ENCODE data around the gene GALNTL6. TPM values are rescaled to one million over a fixed set of nuclear protein-coding genes. Genes with fewer than 3 reads are reported as not detected.
A peak's percentile ranks its signal among the peaks of the same experiment; 100 is the strongest.

The GALNTL6 gene
- total RNA-seq, 1 donor from 2014 or later, result not detected

DNA sequence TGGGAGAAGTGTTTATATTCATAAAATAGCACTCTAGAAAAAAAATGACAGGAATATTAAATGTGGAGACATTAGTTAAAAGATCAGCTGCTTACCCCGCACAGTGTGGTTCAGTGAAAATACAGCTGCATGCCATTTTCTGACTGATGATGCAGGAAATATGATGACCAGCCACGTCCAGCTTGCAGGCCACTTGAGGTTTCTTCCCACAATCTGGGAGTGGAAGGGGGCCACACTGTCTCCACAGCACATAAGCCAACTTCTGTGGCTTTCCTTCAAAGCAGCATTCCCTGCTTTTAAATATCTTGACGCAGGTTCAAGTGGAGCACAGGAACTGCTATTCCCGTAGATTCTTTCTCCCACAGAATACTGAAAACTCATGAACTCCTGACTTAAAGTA is 1182.0 kb downstream of the GALNTL6 start:
- intact Hi-C loops (cut with DNase I), result loop anchor here (5.0 kb wide), 1 partner anchor 33 kb away; no protein-coding TSS in a partner anchor
- Histone ChIP-seq H3K9me3 (no peaks in the 10 kb centered on the region), H3K36me3 (no peaks in the 10 kb centered on the region), H3K27ac (peak overlapping the region; percentile 27 to 45), H3K4me3 (no peak overlapping the region), H3K4me1 (peaks cover 3 to 19% of the 10 kb centered on the region in 2 donors), H3K27me3 (no peaks in the 10 kb centered on the region)
- TF ChIP-seq, protein P1, sequence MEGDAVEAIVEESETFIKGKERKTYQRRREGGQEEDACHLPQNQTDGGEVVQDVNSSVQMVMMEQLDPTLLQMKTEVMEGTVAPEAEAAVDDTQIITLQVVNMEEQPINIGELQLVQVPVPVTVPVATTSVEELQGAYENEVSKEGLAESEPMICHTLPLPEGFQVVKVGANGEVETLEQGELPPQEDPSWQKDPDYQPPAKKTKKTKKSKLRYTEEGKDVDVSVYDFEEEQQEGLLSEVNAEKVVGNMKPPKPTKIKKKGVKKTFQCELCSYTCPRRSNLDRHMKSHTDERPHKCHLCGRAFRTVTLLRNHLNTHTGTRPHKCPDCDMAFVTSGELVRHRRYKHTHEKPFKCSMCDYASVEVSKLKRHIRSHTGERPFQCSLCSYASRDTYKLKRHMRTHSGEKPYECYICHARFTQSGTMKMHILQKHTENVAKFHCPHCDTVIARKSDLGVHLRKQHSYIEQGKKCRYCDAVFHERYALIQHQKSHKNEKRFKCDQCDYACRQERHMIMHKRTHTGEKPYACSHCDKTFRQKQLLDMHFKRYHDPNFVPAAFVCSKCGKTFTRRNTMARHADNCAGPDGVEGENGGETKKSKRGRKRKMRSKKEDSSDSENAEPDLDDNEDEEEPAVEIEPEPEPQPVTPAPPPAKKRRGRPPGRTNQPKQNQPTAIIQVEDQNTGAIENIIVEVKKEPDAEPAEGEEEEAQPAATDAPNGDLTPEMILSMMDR (IDR thresholded peaks at IDR 0.05), result no peak
- no peak for DNase-seq (ENCODE audit: low spot score in 2 of 2)

GRCh38 chr4:172995704-172996103 is 1182.5 kb downstream of the GALNTL6 start:
- peak overlapping the region; percentile 27 to 45 for H3K27ac ChIP-seq
- H3K36me3 ChIP-seq, result no peaks in the 10 kb centered on the region
- H3K9me3 ChIP-seq, result no peaks in the 10 kb centered on the region
- TF ChIP-seq, protein P1 (IDR thresholded peaks at IDR 0.05), result no peak
- H3K4me3 ChIP-seq, result no peak overlapping the region
- no peaks in the 10 kb centered on the region for H3K27me3 ChIP-seq
- intact Hi-C loops (cut with DNase I), result loop anchor here (5.0 kb wide), 1 partner anchor 33 kb away; no protein-coding TSS in a partner anchor
- peaks cover 3 to 19% of the 10 kb centered on the region in 2 donors for H3K4me1 ChIP-seq
- DNase-seq (ENCODE audit: low spot score in 2 of 2), result no peak

DNA sequence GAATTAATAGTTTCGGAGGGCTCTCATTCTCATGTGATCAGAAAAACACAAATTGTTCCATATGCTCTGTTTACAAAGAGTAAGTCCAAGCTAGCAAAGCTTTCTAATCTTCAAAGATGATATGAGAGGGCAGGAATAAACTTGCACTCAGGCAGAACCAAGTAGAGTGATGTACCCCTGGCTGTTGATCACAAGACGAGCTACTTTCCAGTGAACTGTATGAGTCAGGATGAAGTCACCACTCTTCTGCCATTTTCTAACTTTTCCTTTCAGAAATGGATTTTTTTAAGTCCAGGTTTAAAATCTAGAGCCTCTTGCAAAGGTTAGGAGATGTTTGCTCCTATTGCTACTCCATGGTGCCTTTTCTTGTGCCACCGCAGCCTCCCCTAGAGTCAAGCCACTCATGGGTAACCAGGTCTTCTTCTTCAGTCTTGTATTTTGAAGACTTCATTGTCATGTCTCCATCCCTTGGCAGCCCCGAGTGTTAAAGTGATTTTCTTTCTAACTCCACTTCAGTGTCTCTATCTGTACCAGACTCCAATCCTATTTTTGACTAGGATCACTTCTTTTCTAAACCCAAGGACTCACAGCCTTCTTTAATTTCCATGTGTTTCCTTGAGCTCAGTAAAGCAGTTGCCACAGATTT is 1183.5 kb downstream of the GALNTL6 start:
- H3K4me3 ChIP-seq, result no peak overlapping the region
- intact Hi-C loops (cut with DNase I), result loop anchor here (5.0 kb wide), 1 partner anchor 34 kb away; no protein-coding TSS in a partner anchor
- TF ChIP-seq, protein P1 (IDR thresholded peaks at IDR 0.05), result no peak
- no peaks in the 10 kb centered on the region for H3K9me3 ChIP-seq
- H3K36me3 ChIP-seq, result no peaks in the 10 kb centered on the region
- peak overlapping the region; percentile 29 to 83 for H3K27ac ChIP-seq
- no peaks in the 10 kb centered on the region for H3K27me3 ChIP-seq
- DNase-seq (ENCODE audit: low spot score in 2 of 2), result no peak
- peaks cover 3 to 19% of the 10 kb centered on the region in 2 donors for H3K4me1 ChIP-seq

GRCh38 chr4:172997217-172997609 is 1184.0 kb downstream of the GALNTL6 start:
- Histone ChIP-seq H3K27me3 (no peaks in the 10 kb centered on the region), H3K4me3 (no peak overlapping the region), H3K9me3 (no peaks in the 10 kb centered on the region), H3K36me3 (no peaks in the 10 kb centered on the region), H3K27ac (peak overlapping the region; percentile 29 to 83), H3K4me1 (peaks cover 3 to 19% of the 10 kb centered on the region in 2 donors)
- TF ChIP-seq, protein P1 (IDR thresholded peaks at IDR 0.05), result no peak
- DNase-seq (ENCODE audit: low spot score in 2 of 2), result no peak
- intact Hi-C loops (cut with DNase I), result loop anchor here (5.0 kb wide), 1 partner anchor 35 kb away; no protein-coding TSS in a partner anchor

DNA sequence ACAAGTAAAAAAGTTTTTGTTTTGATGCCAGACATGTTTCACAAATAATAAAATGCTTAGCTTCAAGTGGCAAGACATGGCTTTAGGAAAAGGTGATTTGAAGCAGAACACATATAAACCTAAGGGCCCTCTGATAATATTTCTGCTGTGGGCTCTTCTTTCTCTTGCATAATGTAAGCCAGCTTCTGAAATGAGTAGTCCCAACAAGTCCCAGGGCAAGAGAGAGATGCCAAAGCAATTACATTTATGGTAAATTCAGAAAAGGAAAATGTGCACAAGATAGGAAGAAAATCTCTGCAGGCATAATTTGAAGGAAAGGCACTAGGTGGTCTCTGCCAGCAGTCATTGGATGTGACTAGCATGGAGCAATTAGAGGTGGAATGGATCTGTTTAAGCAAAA is 1184.7 kb downstream of the GALNTL6 start:
- no peaks in the 10 kb centered on the region for H3K27me3 ChIP-seq
- peaks cover 3 to 19% of the 10 kb centered on the region in 2 donors for H3K4me1 ChIP-seq
- DNase-seq (ENCODE audit: low spot score in 2 of 2), result no peak
- intact Hi-C loops (cut with DNase I), result loop anchor here (2.0 to 5.0 kb wide), 2 partner anchors 15 to 36 kb away; no protein-coding TSS in a partner anchor
- H3K27ac ChIP-seq, result peak overlapping the region; percentile 74 to 83
- no peaks in the 10 kb centered on the region for H3K36me3 ChIP-seq
- TF ChIP-seq, protein P1 (IDR thresholded peaks at IDR 0.05), result no peak
- H3K4me3 ChIP-seq, result no peak overlapping the region
- H3K9me3 ChIP-seq, result no peaks in the 10 kb centered on the region
